ENCODE measurements around the gene CFAP46.
"Not testable (repeated sequence)": the region's sequence is repeated elsewhere in the genome, so short reads cannot be mapped to it uniquely, and the experiment has no call there.

The CFAP46 gene

GRCh38 chr10:132912713-132913558, 29.4 kb downstream of the CFAP46 start:
- DNase-seq, result no peak

DNA sequence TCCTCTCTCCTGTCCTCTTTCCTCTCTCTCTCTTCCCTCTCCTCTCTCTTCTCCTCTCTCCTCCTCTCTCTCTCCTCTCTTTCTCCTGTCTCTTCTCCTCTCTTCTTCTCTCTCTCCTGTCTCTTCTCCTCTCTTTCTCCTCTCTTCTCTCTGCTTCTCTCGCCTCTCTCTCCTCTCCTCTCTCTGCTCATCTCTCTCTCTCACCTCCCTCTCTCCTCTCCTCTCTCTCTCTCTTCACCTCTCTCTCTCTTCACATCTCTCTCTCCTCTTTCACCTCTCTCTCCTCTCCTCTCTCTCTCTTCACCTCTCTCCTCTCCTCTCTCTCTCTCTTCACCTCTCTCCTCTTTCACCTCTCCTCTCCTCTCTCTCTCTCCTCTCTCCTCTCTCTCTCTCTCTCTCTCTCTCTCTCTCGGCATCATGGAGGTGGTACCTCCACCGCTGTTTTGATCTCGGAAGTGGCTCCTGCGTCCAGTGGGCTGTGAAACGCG, 30.1 kb downstream of the CFAP46 start:
- no peak for DNase-seq

GRCh38 chr10:132911786-132912097, 30.6 kb downstream of the CFAP46 start:
- DNase-seq, result no peak

DNA sequence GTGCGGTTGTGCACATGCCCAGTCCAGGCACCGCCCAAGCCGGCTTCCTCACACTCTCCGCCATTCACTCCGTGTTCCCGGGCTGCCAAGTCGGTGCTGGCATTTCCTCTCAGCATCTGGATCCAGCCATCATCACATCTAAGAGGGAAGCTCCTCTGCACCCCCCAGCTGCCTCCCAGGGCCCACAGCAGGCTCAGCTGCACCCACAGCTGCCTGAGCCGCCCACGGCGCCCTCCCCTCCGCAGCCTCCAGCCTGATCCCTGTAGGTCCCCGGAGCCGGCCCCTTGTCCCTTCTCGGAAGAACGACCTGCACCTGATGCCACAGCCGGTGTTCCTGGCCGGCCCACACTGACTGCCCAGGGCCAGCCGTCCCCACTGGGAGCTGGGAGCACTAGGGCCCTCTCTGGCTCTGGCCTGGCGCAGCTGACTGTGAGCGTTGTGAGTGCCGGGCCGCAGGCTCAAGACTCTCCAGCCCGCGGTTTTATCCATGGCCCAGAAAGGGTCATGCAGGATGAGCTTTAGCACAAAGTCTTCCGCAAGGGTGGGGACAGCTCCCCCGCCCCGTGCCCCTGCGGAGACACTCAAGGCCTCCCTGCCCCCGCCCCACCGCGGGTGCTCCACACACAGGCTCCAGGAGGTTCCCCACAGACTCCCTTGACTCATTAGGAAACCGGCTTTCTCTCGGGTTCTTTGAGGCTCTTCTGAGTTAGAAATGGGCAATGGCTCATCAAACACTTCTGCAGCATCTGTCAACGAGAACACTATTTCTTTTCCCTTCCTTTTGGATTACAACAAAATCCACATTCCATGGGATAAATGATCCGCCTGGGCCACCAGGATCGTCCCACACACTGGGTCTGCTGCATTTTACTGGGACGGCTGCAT, 31.2 kb downstream of the CFAP46 start:
- DNase-seq, result no peak

- DNase-seq, result no peak
These were observed 32.0 kb downstream of the CFAP46 start for GRCh38 chr10:132910186-132910880.

GRCh38 chr10:132909491-132910071, 32.8 kb downstream of the CFAP46 start:
- no peak for DNase-seq

DNA sequence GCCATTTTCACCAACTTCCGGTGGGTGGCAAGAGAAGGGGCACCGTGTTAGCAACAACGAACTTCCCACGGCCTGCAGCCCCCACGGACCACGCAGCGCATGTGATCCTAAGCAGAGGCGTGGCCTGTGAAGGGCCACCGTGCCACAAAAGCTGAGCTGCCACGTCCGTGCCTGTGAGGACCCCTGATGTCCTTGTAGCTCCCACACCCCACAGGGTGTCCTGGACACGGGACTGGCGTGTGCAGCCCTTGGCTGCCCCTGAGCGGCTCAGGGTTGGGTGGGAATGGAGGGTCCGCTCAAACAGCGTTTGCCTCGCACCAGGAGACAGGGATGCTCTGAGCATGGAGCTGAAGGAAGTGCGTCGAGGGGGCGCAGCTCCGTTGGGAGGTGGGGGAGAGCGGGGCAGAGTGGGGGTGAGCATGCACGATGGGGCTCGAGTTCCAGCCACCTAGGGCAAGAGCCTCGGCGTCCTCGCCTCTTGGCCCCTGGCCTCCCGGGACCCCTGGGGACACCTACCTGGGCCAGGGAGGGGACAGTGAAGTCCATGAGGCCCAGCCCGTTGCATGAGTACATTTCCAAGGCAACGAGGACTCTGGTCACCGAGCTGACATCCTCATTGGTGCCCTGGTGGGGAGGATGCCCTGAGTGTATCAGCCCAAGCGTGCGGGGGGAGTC, 33.6 kb downstream of the CFAP46 start:
- DNase-seq, result no peak

- no peak for DNase-seq
These were observed 34.3 kb downstream of the CFAP46 start for GRCh38 chr10:132907821-132908620.

DNA sequence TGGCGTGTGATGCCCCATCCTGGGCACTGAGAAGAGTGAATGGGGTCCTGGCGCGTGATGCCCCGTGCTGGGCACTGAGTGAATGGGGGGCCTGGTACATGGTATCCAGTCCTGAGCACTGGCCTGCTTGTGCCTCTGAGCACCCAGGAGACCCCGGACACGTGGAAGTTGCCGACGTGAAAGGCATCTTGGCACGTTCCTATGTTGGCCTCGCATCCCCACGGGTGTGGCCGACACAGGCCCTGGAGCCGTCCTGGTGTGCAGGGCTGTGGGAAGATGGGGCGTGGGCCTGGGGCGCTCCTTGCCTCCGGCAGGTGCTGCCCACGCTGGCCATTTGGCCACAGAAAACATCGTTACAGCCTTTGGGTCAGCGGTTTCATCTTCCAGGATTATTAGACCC, 35.5 kb downstream of the CFAP46 start:
- DNase-seq, result no peak

GRCh38 chr10:132906106-132906505, 36.3 kb downstream of the CFAP46 start:
- no peak for DNase-seq

GRCh38 chr10:132905661-132906060, 36.7 kb downstream of the CFAP46 start:
- no peak for DNase-seq

- DNase-seq, result no peak
These were observed 37.3 kb downstream of the CFAP46 start for GRCh38 chr10:132904814-132905649.

DNA sequence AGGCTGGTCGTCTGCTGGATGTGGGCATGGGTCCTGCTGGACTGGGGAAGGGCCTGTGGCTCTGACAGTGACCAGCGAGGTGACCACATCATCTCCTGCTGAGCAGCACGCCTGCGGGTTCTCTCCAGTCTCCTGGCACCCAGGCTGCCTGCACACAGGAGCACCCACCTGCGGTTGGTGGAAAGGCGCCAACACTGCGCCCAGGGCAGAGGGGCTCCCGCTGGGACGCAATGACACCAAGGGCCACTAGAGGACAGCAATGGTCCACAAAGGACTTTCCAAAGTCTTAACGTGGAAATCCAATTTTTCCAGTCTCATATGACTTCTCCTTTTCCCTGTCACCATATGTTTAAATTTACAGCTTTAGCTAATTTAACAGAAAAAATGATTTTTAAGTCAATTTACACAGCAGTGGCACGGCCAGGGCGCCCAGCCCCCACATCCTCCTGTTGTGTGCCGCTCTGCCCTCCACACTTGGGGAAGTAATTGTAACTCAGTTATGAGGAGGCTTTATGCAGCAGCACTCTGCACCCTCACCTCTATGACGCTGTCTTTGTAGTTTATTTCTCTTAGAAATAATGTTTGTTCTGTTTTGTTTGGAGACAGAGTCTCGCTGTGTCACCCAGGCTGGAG, 38.1 kb downstream of the CFAP46 start:
- no peak for DNase-seq

DNA sequence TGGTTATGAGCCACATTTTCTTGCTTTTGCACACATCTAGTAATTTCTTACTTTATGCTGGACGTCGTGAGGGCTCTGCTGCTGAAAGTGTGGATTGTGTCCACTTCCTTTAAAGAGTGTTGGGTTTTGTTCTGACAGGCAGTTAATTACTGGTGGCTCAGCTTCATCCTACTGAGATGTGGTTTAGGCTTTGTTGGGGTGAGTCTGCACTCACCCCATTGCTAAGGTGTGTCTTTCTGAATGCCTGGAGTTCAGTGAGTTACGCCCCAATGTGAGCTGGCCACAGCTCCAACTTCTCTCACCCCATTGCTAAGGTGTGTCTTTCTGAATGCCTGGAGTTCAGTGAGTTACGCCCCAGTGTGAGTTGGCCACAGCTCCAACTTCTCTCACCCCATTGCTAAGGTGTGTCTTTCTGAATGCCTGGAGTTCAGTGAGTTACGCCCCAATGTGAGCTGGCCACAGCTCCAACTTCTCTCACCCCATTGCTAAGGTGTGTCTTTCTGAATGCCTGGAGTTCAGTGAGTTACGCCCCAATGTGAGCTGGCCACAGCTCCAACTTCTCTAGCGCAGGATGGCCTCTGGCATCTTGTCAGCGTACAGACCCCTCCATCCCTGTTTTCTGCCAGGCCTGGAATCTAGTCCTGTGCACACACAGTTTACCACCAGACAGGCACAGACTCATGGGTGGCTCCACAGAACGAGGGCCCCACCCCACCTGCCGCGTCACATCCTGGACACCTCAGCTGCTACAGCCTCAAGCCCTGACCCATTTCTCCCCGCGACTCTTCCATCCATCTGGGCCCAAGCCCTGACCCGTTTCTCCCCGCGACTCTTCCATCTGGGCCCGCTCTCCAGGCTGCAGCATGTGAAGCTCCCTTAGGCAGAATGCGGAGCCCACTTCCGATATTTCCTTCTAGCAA, 39.5 kb downstream of the CFAP46 start:
- DNase-seq, result not testable (repeated sequence)

- DNase-seq, result no peak
These were observed 41.0 kb downstream of the CFAP46 start for GRCh38 chr10:132901351-132901750.

DNA sequence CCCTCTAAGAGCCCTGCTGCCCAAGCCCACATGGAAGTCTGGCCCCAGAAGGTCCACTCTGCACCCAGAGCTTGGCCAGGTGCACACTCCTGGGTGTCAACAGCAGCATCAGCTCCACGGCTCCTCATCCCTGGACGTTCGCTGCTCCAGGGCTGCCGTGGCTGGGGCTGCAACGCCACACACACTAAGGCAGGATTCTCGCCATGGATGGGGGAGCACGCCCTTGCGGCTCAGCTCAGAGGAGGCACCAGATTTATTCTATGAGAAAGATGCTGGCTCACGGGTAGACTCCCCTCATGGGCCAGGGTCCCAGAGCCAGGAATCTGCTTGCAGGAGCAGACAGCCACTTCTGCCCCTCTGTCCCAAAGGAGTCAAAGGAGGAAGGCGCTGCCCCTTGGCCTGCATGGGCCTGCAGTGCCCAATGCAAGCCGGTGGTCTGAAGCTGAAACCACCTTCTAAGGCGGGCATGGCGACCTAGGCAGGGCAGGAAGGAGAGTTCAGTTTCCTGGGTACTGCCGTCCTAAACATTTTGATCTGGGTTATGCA, 42.1 kb downstream of the CFAP46 start:
- no peak for DNase-seq

DNA sequence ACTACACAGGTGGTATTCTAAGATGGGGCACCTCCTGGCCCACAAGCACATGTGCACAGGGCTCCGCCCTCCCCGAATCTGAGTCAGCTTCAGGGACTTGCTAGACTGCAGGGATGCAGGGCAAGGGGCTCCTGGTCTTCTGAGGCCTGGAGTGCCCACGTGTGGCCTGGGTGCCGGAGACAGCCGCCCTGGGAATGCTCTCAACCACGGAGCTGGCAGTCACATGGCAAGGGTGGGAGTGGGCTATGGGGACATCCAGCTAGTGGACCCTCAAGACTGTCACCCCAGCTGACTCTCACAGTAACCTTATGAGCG, 42.7 kb downstream of the CFAP46 start:
- DNase-seq, result no peak

DNA sequence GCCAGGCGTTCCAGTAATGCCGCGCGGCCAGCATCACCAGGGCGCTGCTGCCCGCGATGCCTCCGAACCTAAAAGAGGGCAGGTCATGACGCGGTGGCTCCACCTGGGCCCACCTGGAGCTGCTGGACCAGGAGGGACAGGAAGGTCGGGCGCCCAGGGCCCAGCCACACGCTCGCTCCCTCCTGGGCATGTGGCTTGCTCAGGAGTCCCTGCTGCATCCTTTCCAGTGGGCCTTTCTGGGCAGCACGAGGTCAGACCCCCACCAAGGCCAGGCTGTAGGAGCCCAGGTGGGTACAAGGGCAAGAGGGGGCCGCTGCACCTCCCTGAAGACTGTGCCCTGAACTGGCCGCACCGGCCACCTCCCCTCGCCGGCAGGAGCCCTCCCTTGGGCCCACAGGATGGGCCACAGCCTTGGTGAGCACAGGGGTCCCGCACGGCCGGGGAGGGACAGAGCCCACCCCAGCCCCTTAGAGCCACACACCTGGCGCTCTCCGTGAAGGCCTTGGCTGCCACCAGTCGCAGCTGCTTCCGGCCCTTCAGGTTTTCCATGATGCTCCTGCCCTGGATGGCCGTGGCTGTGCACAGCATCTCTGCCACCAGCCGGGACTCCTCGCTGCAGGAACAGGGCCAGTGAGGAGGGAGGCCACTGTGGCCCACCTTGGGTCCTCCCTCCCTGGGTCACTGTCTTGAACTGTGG, 43.2 kb downstream of the CFAP46 start:
- DNase-seq, result no peak

Data from effector CD8-positive, alpha-beta T cell (primary cell).